ENCODE data around the gene DENND1A. TPM values are rescaled to one million over a fixed set of nuclear protein-coding genes. Genes with fewer than 3 reads are reported as not detected.

Gene DENND1A
- total RNA-seq, 1 experiment from 2014 or later = 23.5 TPM

- TF ChIP-seq ZNF138 (CRISPR knock-in tag; conservative IDR thresholded peaks at IDR 0.05) = no peak
- no peak for TF ChIP-seq SMAD3 (CRISPR knock-in tag; IDR thresholded peaks at IDR 0.05; ENCODE audit: borderline replicate concordance)
- TF ChIP-seq, protein P1, sequence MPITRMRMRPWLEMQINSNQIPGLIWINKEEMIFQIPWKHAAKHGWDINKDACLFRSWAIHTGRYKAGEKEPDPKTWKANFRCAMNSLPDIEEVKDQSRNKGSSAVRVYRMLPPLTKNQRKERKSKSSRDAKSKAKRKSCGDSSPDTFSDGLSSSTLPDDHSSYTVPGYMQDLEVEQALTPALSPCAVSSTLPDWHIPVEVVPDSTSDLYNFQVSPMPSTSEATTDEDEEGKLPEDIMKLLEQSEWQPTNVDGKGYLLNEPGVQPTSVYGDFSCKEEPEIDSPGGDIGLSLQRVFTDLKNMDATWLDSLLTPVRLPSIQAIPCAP (CRISPR knock-in tag; IDR thresholded peaks at IDR 0.05) = no peak
- TF ChIP-seq ARID4B (CRISPR knock-in tag; IDR thresholded peaks at IDR 0.05; ENCODE audit: borderline replicate concordance) = no peak
- no peak for TF ChIP-seq ZNF121 (CRISPR knock-in tag; IDR thresholded peaks at IDR 0.05)
- TF ChIP-seq MXD4 (CRISPR knock-in tag; IDR thresholded peaks at IDR 0.05; ENCODE audit: borderline replicate concordance) = no peak
- TF ChIP-seq RORB (CRISPR knock-in tag; IDR thresholded peaks at IDR 0.05) = no peak
- no peak for TF ChIP-seq TCF7 (CRISPR knock-in tag; IDR thresholded peaks at IDR 0.05; ENCODE audit: low read depth)
- no peak for TF ChIP-seq NR2C2 (CRISPR knock-in tag; IDR thresholded peaks at IDR 0.05)
Observed at GRCh38 chr9:123745933-123746332, 184.0 kb downstream of the DENND1A start (continued).

DNA sequence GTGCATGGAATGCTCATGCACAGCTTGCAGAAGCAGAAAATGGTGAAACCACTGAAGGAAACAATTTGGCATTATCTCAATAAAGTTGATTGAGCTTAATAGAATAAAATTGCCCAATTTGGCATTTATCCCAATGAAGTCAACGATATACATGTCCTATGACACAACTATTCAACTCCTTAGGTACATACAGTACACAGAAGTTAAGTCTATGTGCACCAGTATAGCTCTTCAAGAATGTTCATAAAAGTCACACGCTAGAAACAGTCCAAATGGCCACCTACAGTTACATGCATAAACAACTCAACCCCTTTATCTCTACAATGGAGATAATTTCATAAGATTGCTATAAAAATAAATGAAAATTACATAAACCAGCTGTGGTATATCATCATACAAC, 184.5 kb downstream of the DENND1A start:
- ChIA-PET POLR2A (no interaction called here), CTCF (no interaction called here)
- no peaks in the 10 kb centered on the region for H3K36me3 Mint-ChIP-seq
- H3K27ac Mint-ChIP-seq = no peak overlapping the region
- H3K4me1 Mint-ChIP-seq = peaks cover 33% of the 10 kb centered on the region
- ATAC-seq (no peak), DNase-seq (ENCODE audit: low spot score) (no peak)
- no peak overlapping the region for H3K4me3 Mint-ChIP-seq
- no peaks in the 10 kb centered on the region for H3K27me3 Mint-ChIP-seq (ENCODE audit: low read depth)
- no peaks in the 10 kb centered on the region for H3K9me3 Mint-ChIP-seq
- TF ChIP-seq ATF1 (CRISPR knock-in tag; IDR thresholded peaks at IDR 0.05) (no peak), RORB (CRISPR knock-in tag; IDR thresholded peaks at IDR 0.05) (no peak), FOXJ3 (CRISPR knock-in tag; IDR thresholded peaks at IDR 0.05; ENCODE audit: borderline replicate concordance) (no peak), TCF7 (CRISPR knock-in tag; IDR thresholded peaks at IDR 0.05; ENCODE audit: low read depth) (no peak)
- TF ChIP-seq, protein P2, sequence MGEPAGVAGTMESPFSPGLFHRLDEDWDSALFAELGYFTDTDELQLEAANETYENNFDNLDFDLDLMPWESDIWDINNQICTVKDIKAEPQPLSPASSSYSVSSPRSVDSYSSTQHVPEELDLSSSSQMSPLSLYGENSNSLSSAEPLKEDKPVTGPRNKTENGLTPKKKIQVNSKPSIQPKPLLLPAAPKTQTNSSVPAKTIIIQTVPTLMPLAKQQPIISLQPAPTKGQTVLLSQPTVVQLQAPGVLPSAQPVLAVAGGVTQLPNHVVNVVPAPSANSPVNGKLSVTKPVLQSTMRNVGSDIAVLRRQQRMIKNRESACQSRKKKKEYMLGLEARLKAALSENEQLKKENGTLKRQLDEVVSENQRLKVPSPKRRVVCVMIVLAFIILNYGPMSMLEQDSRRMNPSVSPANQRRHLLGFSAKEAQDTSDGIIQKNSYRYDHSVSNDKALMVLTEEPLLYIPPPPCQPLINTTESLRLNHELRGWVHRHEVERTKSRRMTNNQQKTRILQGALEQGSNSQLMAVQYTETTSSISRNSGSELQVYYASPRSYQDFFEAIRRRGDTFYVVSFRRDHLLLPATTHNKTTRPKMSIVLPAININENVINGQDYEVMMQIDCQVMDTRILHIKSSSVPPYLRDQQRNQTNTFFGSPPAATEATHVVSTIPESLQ (CRISPR knock-in tag; IDR thresholded peaks at IDR 0.05) = no peak

- ChIA-PET POLR2A (no interaction called here), CTCF (no interaction called here)
- Mint-ChIP-seq H3K4me3 (no peak overlapping the region), H3K4me1 (peaks cover 17% of the 10 kb centered on the region), H3K36me3 (no peaks in the 10 kb centered on the region), H3K27me3 (ENCODE audit: low read depth) (no peaks in the 10 kb centered on the region), H3K9me3 (no peaks in the 10 kb centered on the region), H3K27ac (no peak overlapping the region)
- DNase-seq (ENCODE audit: low spot score) (no peak), ATAC-seq (no peak)
- TF ChIP-seq PRRX2 (CRISPR knock-in tag; IDR thresholded peaks at IDR 0.05) (no peak), ARID4B (CRISPR knock-in tag; IDR thresholded peaks at IDR 0.05; ENCODE audit: borderline replicate concordance) (no peak), TEAD1 (CRISPR knock-in tag; IDR thresholded peaks at IDR 0.05) (no peak)
- TF ChIP-seq, protein P2 (CRISPR knock-in tag; IDR thresholded peaks at IDR 0.05) = no peak
- TF ChIP-seq, protein P3, sequence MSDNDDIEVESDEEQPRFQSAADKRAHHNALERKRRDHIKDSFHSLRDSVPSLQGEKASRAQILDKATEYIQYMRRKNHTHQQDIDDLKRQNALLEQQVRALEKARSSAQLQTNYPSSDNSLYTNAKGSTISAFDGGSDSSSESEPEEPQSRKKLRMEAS (CRISPR knock-in tag; IDR thresholded peaks at IDR 0.05) = no peak
Observed at GRCh38 chr9:123743737-123744136, 186.2 kb downstream of the DENND1A start.
